OCI-LY3 (cell line): ENCODE measurements around the gene SELPLG.
"Not testable (repeated sequence)": the region's sequence is repeated elsewhere in the genome, so short reads cannot be mapped to it uniquely, and the experiment has no call there.

Source experiments
- CTCF ChIP-seq: fragments of 200-600, 300-600 bp; sonication (generic); IDR thresholded peaks from 2 replicates; pipeline ENCODE4 v1.5.1; 2014; ENCODE audit warnings: antibody characterized with exemption, low read length, low read depth
- EZH2phosphoT487 ChIP-seq: fragments of 200-600 bp; shearing (Covaris generic); IDR thresholded peaks from 2 replicates; pipeline ENCODE4 v1.6.1; 2018; ENCODE audit warnings: antibody characterized with exemption, mixed run types, low read depth

GRCh38 chr12:108618953-108619274 lies 14.8 kb downstream of the SELPLG start:
- not testable (repeated sequence) for TF ChIP-seq CTCF, EZH2phosphoT487
